ENCODE results near the gene PCYT1A.
"Not testable (repeated sequence)": the region's sequence is repeated elsewhere in the genome, so short reads cannot be mapped to it uniquely, and the experiment has no call there.

Gene PCYT1A

GRCh38 chr3:196214783-196215441 lies 72.6 kb downstream of the PCYT1A start:
- no peak for DNase-seq (ENCODE audit: low read depth)

DNA sequence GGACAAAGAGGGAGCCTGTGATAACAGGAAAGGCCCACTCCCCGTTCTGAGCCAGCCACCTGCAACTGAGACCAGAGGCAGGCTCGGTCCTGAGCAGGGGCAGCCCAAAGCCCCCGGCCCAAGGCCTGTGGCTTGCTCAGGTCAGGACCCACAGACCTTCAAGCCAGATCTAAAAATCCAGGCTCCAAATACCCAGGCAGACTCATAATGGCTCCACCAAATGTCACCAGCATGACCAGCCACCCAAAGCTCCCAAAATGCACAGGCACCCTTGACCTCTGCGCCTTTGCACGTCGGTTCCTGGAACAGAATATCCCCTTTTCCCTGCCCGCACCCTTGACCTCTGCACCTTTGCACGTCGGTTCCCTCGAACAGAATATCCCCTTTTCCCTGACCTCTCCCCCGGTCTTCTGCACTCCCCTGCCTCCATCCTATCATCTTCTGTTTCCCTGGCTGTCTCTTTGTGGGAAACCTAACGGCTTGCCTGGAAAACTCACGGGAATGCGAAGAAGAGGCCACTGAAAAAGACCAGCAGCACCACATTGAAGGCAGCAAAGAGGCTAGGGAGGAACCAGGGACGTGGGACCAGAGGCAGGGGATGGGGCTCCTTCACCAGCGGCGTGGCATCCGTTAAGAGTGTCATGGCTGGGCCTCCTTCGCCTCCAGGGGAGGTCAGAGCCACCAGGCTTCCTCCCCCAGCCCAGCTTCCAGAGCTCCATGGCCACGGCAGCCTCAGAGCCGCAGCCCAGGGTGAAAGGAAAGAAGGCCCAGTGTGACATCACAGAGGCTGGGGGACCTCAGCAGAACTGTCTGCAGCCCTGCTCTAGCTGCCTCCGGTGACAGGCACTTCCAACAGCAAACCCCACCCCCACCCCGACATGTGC lies 76.6 kb downstream of the PCYT1A start, which contains the start of gene ZDHHC19:
TSS of gene ZDHHC19 (minus strand) at position 728 of the 884 bp plus-strand sequence. CDS start at position 643, 85 bp downstream.
- no peak for DNase-seq (ENCODE audit: low read depth)

DNA sequence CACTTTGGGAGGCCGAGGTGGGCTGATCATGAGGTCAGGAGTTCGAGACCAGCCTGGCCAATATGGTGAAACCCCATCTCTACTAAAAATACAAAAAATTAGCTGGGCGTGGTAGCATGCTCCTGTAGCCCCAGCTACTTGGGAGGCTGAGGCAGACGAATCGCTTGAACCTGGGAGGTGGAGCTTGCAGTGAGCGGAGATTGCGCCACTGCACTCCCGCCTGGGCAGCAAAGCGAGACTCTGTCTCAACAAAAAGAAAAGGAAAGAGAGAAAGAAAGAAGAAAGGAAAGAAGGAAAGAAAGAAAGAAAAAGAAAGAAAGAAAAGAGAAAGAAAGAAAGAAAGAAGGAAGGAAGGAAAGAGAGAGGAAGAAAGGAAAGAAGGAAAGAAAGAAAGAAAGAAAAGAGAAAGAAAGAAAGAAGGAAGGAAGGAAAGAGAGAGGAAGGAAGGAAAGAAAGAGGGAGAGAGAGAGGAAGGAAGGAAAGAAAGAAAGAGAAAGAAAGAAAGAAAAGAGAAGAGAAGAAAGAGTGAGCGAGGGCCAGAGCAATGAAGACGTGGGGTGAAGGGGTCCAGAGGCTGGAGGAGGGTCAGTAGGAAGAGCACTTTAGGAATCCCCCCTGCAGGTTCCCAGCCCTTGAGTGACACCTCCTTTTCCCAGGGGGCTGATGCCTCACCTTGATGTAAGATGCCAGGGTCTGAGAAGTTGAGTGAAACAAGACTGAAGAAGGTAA lies 77.4 kb downstream of the PCYT1A start:
- DNase-seq (ENCODE audit: low read depth), result not testable (repeated sequence)

- DNase-seq (ENCODE audit: low read depth), result no peak
These were observed 78.4 kb downstream of the PCYT1A start for GRCh38 chr3:196208942-196209695.

DNA sequence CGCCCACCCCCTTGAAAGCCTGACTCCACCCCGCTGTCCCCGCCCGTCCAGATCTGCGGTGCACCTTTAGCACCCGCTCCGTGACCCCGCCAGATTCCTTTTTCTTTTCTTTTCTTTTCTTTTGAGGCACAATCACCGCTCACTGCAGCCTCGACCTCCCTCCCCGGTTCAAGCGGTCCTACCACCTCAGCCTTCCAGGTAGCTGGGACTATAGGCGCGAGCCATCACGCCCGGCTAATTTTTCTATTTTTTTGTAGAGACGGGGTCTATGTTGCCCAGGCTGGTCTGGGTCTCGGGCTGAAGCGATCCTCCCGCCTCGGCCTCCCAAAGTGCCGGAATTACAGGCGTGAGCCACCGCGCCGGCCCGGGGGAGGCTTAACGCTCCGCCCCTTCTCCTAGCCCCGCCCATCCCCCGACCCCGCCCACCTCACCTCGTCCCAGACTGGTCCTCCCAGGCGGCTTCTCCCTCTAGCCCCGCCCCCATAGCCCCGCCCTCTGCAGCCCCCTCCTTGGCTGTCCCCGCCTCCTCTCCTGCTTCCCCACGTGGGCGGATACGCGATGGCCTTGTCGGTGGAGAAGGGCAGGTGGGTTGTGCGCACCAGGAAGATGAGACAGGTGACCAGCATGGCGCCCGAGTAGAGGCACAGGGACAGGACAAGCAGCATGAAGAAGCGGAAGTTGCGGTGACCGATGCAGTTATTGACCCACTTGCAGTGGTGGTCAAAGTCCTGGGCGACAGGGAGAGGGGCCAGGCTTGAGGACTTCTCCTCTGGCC lies 79.5 kb downstream of the PCYT1A start:
- DNase-seq (ENCODE audit: low read depth), result no peak

DNA sequence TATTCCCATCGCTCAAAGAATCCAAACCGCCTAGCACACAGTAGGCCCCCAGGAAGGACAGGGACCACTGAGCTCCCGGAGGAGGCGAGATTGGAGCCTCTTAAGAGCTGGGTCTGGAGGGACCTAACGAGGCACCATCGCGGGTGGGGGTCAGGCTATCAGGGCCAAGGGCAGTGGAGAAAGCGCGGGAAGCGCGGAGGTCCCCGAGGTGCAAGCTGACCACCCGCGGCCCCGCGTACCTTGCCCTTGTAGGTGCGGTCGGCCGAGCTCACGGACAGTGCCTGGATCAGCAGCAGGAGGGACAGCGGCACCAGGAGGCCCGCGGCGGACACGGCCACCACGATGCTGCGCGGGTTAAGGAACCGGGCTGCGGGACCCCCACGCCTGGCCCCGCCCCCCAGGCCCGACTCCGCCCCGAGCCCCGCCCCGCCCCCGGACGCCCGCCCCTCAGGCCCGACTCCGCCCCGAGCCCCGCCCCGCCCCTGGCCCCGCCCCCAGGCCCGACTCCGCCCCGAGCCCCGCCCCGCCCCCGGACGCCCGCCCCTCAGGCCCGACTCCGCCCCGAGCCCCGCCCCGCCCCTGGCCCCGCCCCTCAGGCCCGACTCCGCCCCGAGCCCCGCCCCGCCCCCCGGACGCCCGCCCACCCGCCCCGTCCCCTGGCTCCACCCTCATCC lies 80.2 kb downstream of the PCYT1A start:
- DNase-seq (ENCODE audit: low read depth), result no peak

DNA sequence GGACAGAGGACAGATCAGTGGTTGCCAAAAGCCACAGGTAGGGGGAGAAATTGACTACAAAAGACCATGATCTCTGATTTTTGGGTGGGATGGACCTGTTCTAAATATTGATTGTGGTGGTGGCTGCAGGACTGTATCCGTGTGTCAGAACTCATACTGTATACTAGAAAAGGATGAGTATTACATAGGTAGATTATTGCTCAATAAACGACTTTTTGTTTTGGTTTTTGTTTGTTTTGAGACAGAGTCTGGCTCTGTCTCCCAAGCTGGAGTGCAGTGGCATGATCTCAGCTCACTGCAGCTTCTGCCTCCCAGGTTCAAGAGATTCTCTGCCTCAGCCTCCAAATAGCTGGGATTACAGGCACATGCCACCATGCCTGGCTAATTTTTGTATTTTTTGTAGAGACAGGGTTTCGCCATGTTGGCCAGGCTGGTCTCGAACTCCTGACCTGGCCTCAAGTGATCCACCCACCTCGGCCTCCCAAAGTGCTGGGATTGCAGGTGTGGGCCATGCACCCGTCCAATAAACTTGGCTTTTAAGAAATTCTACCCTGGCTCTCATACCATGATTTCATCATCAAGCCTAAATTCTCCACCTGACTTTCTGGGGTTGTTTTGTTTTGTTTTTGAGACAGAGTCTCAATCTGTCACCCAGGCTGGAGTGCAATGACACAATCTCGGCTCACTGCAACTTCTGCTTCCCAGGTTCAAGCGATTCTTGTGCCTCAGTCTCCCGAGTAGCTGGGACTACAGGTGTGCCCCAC lies 81.9 kb downstream of the PCYT1A start:
- not testable (repeated sequence) for DNase-seq (ENCODE audit: low read depth)

- no peak for DNase-seq (ENCODE audit: low read depth)
These were observed 83.7 kb downstream of the PCYT1A start for GRCh38 chr3:196203846-196204245.

DNA sequence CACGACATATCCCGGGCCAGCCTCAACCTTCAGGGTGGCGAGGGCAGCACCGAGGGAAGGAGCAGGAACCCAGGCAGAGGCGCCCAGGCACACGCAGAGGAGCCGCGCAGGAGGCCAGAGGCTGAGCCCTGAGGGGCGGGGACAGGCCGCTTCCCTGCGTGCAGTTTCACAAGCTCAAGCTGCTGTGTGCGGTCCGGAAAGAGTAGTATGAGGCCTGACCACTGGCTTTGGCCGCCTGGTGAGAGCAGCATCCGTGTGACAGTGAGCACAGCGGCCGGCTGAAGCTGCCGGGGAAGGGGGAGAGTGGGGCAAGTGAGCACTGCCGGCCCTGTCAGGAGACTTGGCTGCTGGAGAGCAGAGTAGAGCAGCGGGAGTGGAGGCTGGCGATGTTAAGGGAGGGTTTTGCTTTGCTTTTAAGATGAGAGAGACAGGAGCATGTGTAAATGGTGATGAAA lies 85.0 kb downstream of the PCYT1A start:
- DNase-seq (ENCODE audit: low read depth), result peak; percentile 25

- no peak for DNase-seq (ENCODE audit: low read depth)
These were observed 88.5 kb downstream of the PCYT1A start for GRCh38 chr3:196198771-196199753.

- no peak for DNase-seq (ENCODE audit: low read depth)
These were observed 89.3 kb downstream of the PCYT1A start for GRCh38 chr3:196198081-196198675.

DNA sequence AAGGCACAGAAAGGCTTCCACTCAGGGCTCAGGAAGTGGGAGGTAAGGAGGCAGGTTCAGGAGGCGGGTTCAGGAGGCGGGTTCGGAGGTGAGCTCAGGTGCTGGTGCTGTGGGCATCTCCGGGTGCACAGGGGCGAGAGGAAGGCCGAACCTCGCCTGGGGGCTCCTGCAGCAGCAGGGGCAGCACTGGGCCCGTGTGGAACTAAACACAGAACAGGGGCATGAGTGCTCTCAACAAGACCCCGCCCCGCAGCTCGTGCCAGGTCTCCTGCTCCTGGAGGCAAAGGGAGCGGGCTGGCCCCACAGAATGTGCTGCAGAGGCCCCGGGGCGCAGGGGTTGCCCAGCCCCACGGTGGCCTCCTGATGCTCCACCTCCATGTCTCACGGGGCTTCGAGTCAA lies 90.0 kb downstream of the PCYT1A start:
- DNase-seq (ENCODE audit: low read depth), result no peak

DNA sequence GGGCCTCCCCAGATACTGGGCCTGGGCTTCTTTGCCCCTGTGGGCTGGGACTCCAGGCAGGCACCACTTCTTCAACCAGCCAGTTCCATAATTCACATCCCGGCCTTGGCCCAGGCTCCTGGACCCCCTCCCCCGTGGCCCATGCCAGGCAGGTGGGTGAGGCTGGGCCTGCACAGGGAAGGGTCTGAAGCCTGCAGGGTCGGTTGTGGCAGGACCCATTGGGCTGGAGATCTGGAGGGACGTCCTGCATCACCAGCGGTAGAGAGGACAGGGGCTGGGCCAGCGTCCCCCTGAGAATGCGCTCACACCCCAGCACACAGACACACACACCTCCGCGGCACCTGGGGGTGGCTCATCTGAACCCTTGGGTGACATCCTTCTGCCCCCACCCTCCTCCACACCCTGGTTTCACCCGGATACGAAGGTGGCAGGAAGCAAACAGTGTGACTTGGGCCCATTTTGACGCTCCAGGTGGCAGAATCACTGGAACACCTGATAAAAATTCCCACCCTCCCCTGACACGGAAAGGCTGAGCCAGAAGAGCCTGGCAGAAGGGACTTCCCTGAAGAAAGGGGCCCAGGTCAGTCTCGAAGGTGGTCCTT lies 91.8 kb downstream of the PCYT1A start:
- no peak for DNase-seq (ENCODE audit: low read depth)

DNA sequence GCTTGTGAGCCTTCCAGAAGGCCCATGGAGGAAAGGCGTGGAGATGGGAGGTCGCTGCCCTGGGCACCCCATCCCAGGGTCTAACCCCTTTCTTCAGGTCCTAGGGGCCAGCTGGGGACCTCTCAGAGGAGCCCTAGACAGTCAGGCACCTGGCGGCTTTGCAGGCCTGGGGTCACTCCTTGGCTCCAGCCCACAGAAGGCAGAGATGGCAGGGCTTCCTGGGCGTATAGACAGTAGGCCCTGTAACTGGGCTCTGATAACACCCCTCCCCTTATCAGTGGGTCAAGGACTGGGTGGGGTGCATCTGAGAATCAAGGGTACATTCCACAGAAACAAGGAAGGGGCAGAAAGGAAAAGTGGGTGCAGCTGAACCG lies 93.0 kb downstream of the PCYT1A start:
- DNase-seq (ENCODE audit: low read depth), result no peak

GRCh38 chr3:196193736-196194541 lies 93.6 kb downstream of the PCYT1A start:
- no peak for DNase-seq (ENCODE audit: low read depth)

DNA sequence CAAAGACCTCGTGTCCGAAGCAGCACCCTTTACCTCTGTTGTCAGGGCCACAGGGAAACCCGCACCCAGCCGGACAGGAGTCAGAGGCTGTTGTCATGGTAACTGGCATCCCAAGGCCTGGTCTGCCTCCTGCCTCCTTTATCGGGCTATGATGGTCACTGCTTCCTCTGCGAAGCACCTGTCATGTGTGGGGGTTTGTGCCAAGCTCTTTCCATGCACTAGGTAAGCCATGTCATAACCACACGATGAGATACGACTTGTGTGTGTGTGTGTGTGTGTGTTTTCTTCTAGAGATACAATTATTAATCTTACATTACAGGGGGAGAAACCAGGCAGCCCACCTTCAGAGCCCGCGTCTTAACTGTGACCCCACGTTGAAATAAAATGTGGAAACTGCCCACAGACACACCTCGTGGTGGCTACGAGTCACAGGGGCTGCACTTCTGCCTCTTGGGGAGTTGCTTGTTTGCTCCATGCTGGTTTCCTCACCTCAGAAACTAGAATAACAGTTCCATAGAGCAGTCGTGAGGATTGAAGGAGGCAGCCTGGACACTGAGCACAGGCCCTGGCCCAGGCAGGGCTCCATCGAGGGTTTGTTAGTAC lies 94.3 kb downstream of the PCYT1A start:
- DNase-seq (ENCODE audit: low read depth), result no peak
